B cell (primary cell): ENCODE measurements around the gene FMN2. TPM values are rescaled to one million over a fixed set of nuclear protein-coding genes. Genes with fewer than 3 reads are reported as not detected.

Source experiments
- ATAC-seq: fragments of 200-7000 bp; cut with Tn5 transposase; one replicate; pipeline ENCODE4 v1.10.0; 2021; ENCODE audit warnings: low read depth, mild to moderate bottlenecking, moderate number of reproducible peaks, moderate library complexity
- CTCF ChIA-PET: fragments of 350-600 bp; sonication (Branson Sonifier 250); formaldehyde crosslinking; loops from one replicate; lab custom pipeline; 2021; ENCODE audit warnings: antibody characterized with exemption, inconsistent platforms; lab: Charles Lee
- POLR2A ChIA-PET: fragments of 350-600 bp; sonication (Branson Sonifier 250); formaldehyde crosslinking; loops from one replicate; lab custom pipeline; 2021; ENCODE audit warnings: antibody characterized with exemption; lab: Charles Lee
- DNase-seq: peaks from one replicate; pipeline ENCODE4 v3.0.0; 2013
- H2AFZ ChIP-seq: 2 replicates; pipeline ENCODE4 v1.6.1; 2012; ENCODE audit warnings: mild to moderate bottlenecking, low read depth, low read length; ENCODE audit not compliant: insufficient read depth, poor library complexity, severe bottlenecking
- H3K27ac ChIP-seq, 2 donors: 1 replicate in 1 of 2; 2 replicates in 1 of 2; pipeline ENCODE4 v1.5.1; 2012 to 2013; ENCODE audit warnings: low read length in 2 of 2, mild to moderate bottlenecking in 2 of 2, moderate library complexity in 1 of 2
- H3K27me3 ChIP-seq, 4 experiments: fragments of 200-600 bp in 1 of 4; sonication (generic) in 1 of 4; replicated peaks in 1 of 4; 1 replicate in 2 of 4; 2 replicates in 2 of 4; pipeline versions ENCODE4 v1.6.1 to v1.7.0; 2013 to 2016; ENCODE audit warnings: low read length in 3 of 4, mild to moderate bottlenecking in 2 of 4, mixed read lengths in 1 of 4, moderate library complexity in 1 of 4; ENCODE audit not compliant: insufficient read depth in 4 of 4, control insufficient read depth in 3 of 4; ENCODE audit errors: control extremely low read depth in 1 of 4
- H3K36me3 ChIP-seq, 2 experiments: replicated peaks in 1 of 2; 1 replicate in 1 of 2; 2 replicates in 1 of 2; pipeline versions ENCODE4 v1.6.1 to v1.7.1; 2013; ENCODE audit warnings: low read length in 1 of 2; ENCODE audit not compliant: insufficient read depth in 2 of 2, control insufficient read depth in 1 of 2; ENCODE audit errors: control extremely low read depth in 1 of 2, extremely low read depth in 1 of 2
- H3K4me1 ChIP-seq, 2 donors: fragments of 200-600 bp in 1 of 2; sonication (generic) in 1 of 2; 1 replicate in 1 of 2; 2 replicates in 1 of 2; pipeline versions ENCODE4 v1.5.1 to v1.6.1; 2013 to 2017; ENCODE audit warnings: low read length in 2 of 2; ENCODE audit not compliant: control insufficient read depth in 2 of 2, insufficient read depth in 2 of 2
- H3K4me2 ChIP-seq: replicated peaks from 2 replicates; pipeline ENCODE3; 2012; ENCODE audit warnings: mild to moderate bottlenecking, low read depth, low read length; ENCODE audit not compliant: poor library complexity, severe bottlenecking
- H3K4me3 ChIP-seq, 5 experiments: fragments of 200-600 bp in 1 of 5; sonication (generic) in 1 of 5; 1 replicate in 3 of 5; 2 replicates in 2 of 5; pipeline versions ENCODE4 v1.5.1 to v1.7.0; 2011 to 2016; ENCODE audit warnings: low read length in 4 of 5, mild to moderate bottlenecking in 4 of 5, low read depth in 2 of 5, control low read depth in 1 of 5, moderate library complexity in 1 of 5; ENCODE audit not compliant: insufficient read depth in 1 of 5; ENCODE audit errors: control extremely low read depth in 1 of 5, extremely low read depth in 1 of 5
- H3K79me2 ChIP-seq: fragments of 200-600 bp; sonication (generic); one replicate; pipeline ENCODE4 v1.6.0; 2016; ENCODE audit warnings: low read length; ENCODE audit not compliant: control insufficient read depth, insufficient read depth
- H3K9ac ChIP-seq: fragments of 200-600 bp; sonication (generic); 2 replicates; pipeline ENCODE4 v1.6.1; 2017; ENCODE audit warnings: mild to moderate bottlenecking, low read length, moderate library complexity
- H3K9me3 ChIP-seq, 3 donors: one replicate each; pipeline versions ENCODE4 v1.6.1 to v1.7.1; 2013; ENCODE audit warnings: low read length in 2 of 3; ENCODE audit not compliant: control insufficient read depth in 2 of 3, insufficient read depth in 1 of 3; ENCODE audit errors: control extremely low read depth in 1 of 3
- H4K20me1 ChIP-seq: 2 replicates; pipeline ENCODE4 v1.6.0; 2012; ENCODE audit warnings: mild to moderate bottlenecking, low read length; ENCODE audit not compliant: insufficient read depth, control insufficient read depth, poor library complexity, severe bottlenecking
- H3K27ac Mint-ChIP-seq: one replicate; pipeline ENCODE4 v1.8.0; 2021; ENCODE audit warnings: mixed read lengths
- H3K27me3 Mint-ChIP-seq: one replicate; pipeline ENCODE4 v1.8.0; 2021; ENCODE audit warnings: mixed read lengths
- H3K4me1 Mint-ChIP-seq: one replicate; pipeline ENCODE4 v1.8.0; 2021; ENCODE audit warnings: mixed read lengths
- H3K4me3 Mint-ChIP-seq: one replicate; pipeline ENCODE4 v1.8.0; 2021; ENCODE audit warnings: mixed read lengths
- H3K9me3 Mint-ChIP-seq: one replicate; pipeline ENCODE4 v1.8.0; 2022; ENCODE audit warnings: mixed read lengths; ENCODE audit not compliant: insufficient read depth
- EZH2 ChIP-seq: IDR thresholded peaks from 2 replicates; pipeline ENCODE4 v1.6.1; 2012; ENCODE audit warnings: borderline replicate concordance, low read depth, mild to moderate bottlenecking, moderate library complexity, low read length; ENCODE audit not compliant: insufficient read depth, poor library complexity, severe bottlenecking
- WGBS: methylation state at CpG from one replicate; pipeline ENCODE4 v1.1.5; 2013; ENCODE audit warnings: missing lambda C conversion rate; ENCODE audit not compliant: insufficient coverage; 5-methylcytosine and 5-hydroxymethylcytosine counted together
- intact Hi-C: fragments of 100-400 bp; cut with micrococcal nuclease; formaldehyde crosslinking; loops from one replicate; pipeline ENCODE4 v1.10.0; 2022
- polyA plus RNA-seq: library from polyadenylated mRNA; depleted of rRNA; stranded (reverse); fragments of >200 nt; gene quantifications from 2 replicates; pipeline ENCODE4 v1.2.3, GENCODE V29; 2012
- total RNA-seq, 2 donors: library from RNA; stranded (reverse); fragments of 120-200 nt in 1 of 2; gene quantifications; 1 replicate in 1 of 2; 2 replicates in 1 of 2; pipeline versions ENCODE4 v1.2.3 to v1.2.4, GENCODE V29; 2013 to 2022
- TF ChIP-seq, protein P1 (sequence below): fragments of 200-600 bp; IDR thresholded peaks from one replicate; pipeline ENCODE4 v1.8.0; 2022; ENCODE audit warnings: antibody characterized with exemption, mild to moderate bottlenecking

FMN2 gene
- total and polyA plus RNA-seq, 2 donors (not counting 1 experiment from before 2014, with no cell fraction given): not detected

DNA sequence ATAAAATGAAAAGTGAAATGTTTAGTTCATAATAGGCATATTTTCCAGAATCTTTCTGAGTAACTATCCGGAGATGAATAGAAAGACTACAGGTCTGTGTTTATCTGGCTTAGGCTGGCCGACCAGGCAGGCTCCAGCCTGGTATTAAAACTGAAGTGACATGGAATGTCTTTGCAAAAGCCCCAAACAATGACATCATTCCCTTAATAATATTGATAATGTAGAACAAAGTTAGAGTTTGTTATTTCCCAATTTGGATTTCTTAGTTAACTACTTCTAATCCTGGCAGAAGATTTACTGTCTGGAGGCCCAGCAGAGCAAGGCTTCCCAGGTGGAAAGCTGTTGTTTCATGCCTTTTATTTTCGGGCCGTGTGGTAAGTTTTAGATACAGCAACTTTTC, 312.6 kb downstream of the FMN2 start:
- intact Hi-C loops: no loop called here
- Histone ChIP-seq H3K79me2 (no peaks in the 10 kb centered on the region), H3K9ac (no peak overlapping the region), H3K4me1 (no peaks in the 10 kb centered on the region), H3K4me2 (no peak overlapping the region), H3K27ac (no peak overlapping the region), H4K20me1 (no peaks in the 10 kb centered on the region), H3K4me3 (no peak overlapping the region), H3K27me3 (no peaks in the 10 kb centered on the region), H3K36me3 (no peaks in the 10 kb centered on the region), H2AFZ (no peak overlapping the region), H3K9me3 (peaks cover 0 to 10% (median 0%) of the 10 kb centered on the region in 3 donors)
- Mint-ChIP-seq H3K27me3 (no peaks in the 10 kb centered on the region), H3K4me1 (no peaks in the 10 kb centered on the region), H3K27ac (no peak overlapping the region), H3K4me3 (no peak overlapping the region), H3K9me3 (no peaks in the 10 kb centered on the region)
- WGBS: no CpG with 5 or more reads among the region's 4 CpGs
- TF ChIP-seq, protein P1, sequence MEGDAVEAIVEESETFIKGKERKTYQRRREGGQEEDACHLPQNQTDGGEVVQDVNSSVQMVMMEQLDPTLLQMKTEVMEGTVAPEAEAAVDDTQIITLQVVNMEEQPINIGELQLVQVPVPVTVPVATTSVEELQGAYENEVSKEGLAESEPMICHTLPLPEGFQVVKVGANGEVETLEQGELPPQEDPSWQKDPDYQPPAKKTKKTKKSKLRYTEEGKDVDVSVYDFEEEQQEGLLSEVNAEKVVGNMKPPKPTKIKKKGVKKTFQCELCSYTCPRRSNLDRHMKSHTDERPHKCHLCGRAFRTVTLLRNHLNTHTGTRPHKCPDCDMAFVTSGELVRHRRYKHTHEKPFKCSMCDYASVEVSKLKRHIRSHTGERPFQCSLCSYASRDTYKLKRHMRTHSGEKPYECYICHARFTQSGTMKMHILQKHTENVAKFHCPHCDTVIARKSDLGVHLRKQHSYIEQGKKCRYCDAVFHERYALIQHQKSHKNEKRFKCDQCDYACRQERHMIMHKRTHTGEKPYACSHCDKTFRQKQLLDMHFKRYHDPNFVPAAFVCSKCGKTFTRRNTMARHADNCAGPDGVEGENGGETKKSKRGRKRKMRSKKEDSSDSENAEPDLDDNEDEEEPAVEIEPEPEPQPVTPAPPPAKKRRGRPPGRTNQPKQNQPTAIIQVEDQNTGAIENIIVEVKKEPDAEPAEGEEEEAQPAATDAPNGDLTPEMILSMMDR: peak; percentile 9
- no peak for TF ChIP-seq EZH2
- ATAC-seq (no peak), DNase-seq (no peak)
- ChIA-PET CTCF (no interaction called here), POLR2A (no interaction called here)

DNA sequence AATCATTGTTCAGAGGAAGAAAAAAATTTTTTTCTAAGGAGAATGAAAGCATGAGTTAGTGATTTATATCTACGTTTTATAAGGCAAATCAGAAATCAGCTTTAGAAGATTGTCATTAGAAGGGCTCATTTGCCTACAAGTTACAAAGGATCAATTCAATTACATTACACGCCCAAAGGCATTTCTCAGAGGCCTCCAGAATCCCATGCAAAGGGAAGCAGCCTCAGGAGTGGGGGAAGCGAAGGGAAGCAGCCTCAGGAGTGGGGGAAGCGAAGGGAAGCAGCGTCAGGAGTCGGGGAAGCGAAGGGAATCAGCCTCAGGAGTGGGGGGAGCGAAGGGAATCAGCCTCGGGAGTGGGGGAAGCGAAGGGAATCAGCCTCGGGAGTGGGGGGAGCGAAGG, 314.1 kb downstream of the FMN2 start:
- no peaks in the 10 kb centered on the region for H4K20me1 ChIP-seq
- no peak overlapping the region for H3K9ac ChIP-seq
- H3K36me3 ChIP-seq: no peaks in the 10 kb centered on the region
- Mint-ChIP-seq H3K9me3 (no peaks in the 10 kb centered on the region), H3K4me3 (no peak overlapping the region), H3K4me1 (no peaks in the 10 kb centered on the region), H3K27ac (no peak overlapping the region), H3K27me3 (no peaks in the 10 kb centered on the region)
- no peaks in the 10 kb centered on the region for H3K4me1 ChIP-seq
- DNase-seq (no peak), ATAC-seq (no peak)
- intact Hi-C loops: no loop called here
- POLR2A ChIA-PET: no interaction called here
- H3K27ac ChIP-seq: no peak overlapping the region
- no peak for TF ChIP-seq EZH2
- TF ChIP-seq, protein P1: no peak
- CTCF ChIA-PET: no interaction called here
- no peak overlapping the region for H3K4me2 ChIP-seq
- H3K9me3 ChIP-seq: peaks cover 0 to 10% (median 0%) of the 10 kb centered on the region in 3 donors
- no peaks in the 10 kb centered on the region for H3K79me2 ChIP-seq
- 88% methylated on average over 10 of the region's 12 CpGs for WGBS
- no peak overlapping the region for H2AFZ ChIP-seq
- H3K27me3 ChIP-seq: no peaks in the 10 kb centered on the region
- no peak overlapping the region for H3K4me3 ChIP-seq
